Stomach (tissue), 9 donors: ENCODE results near the gene NR2F1. TPM values are rescaled to one million over a fixed set of nuclear protein-coding genes. Genes with fewer than 3 reads are reported as not detected.

Source experiments
- DNase-seq, 2 donors: peaks; one replicate each; pipeline versions ENCODE4 v3.0.0 to v3.0.0-alpha.2; 2013 to 2019
- H3K27ac ChIP-seq, 5 donors: fragments of 200-600 bp in 4 of 5; sonication (generic) in 4 of 5; one replicate each; pipeline ENCODE4 v1.5.1; 2013 to 2019; ENCODE audit warnings: mild to moderate bottlenecking in 1 of 5, moderate library complexity in 1 of 5
- H3K27me3 ChIP-seq, 3 donors: fragments of 200-600 bp; sonication (generic); one replicate each; pipeline ENCODE4 v1.5.1; 2017 to 2019; ENCODE audit warnings: mixed run types in 1 of 3
- H3K36me3 ChIP-seq, 4 donors: fragments of 200-600 bp; sonication (generic); 1 replicate in 3 of 4; 2 replicates in 1 of 4; pipeline ENCODE4 v1.5.1; 2016 to 2019
- H3K4me1 ChIP-seq, 4 donors: fragments of 200-600 bp; sonication (generic); one replicate each; pipeline ENCODE4 v1.5.1; 2016 to 2019
- H3K4me3 ChIP-seq, 4 donors: fragments of 200-600 bp; sonication (generic) in 3 of 4; one replicate each; pipeline ENCODE4 v1.5.1; 2016 to 2019; ENCODE audit warnings: mild to moderate bottlenecking in 1 of 4
- H3K9me3 ChIP-seq, 4 donors: fragments of 200-600 bp; sonication (generic); one replicate each; pipeline ENCODE4 v1.5.1; 2016 to 2019
- EP300 ChIP-seq: sonication (generic); formaldehyde crosslinking; IDR thresholded peaks from one replicate; pipeline ENCODE4 v1.6.1; 2017; ENCODE audit warnings: antibody characterized with exemption
- POLR2A ChIP-seq, 4 donors: fragments of 450-650 bp; IDR thresholded peaks; one replicate each; pipeline ENCODE4 v1.6.1; 2016; ENCODE audit warnings: antibody characterized with exemption in 4 of 4, control low read depth in 2 of 4, mild to moderate bottlenecking in 1 of 4, moderate library complexity in 1 of 4
- POLR2AphosphoS5 ChIP-seq, 3 donors: sonication (generic); formaldehyde crosslinking; IDR thresholded peaks; one replicate each; pipeline ENCODE4 v1.6.1; 2016; ENCODE audit warnings: antibody characterized with exemption in 3 of 3
- WGBS, 5 donors: extraction: QIAGEN DNeasy Blood & Tissue Kit in 3 of 5; methylation state at CpG; one replicate each; pipeline versions ENCODE4 v1.1.5 to v1.1.7; 2013 to 2018; 5-methylcytosine and 5-hydroxymethylcytosine counted together
- intact Hi-C: fragments of 100-400 bp; cut with DNase I; formaldehyde crosslinking; loops from one replicate; pipeline ENCODE4 v1.15.1; 2023; ENCODE audit warnings: low total_unique reads
- polyA plus RNA-seq, 3 donors: library from polyadenylated mRNA; stranded (reverse); fragments of 200-250 nt; gene quantifications; one replicate each; pipeline ENCODE4 v1.2.3, GENCODE V29; 2013
- total RNA-seq, 5 donors: library from RNA; depleted of rRNA; stranded (reverse); fragments of >200 nt; gene quantifications; one replicate each; pipeline versions ENCODE4 v1.1.0 to v1.2.3, GENCODE V29; 2014 to 2016
- TF ChIP-seq, protein P1 (sequence below), 7 experiments: fragments of 450-650 bp in 4 of 7; fragments of 200-600 bp in 3 of 7; sonication (generic) in 3 of 7; IDR thresholded peaks; one replicate each; pipeline ENCODE4 v1.5.1; 2016 to 2019; ENCODE audit warnings: antibody characterized with exemption in 7 of 7, control low read depth in 2 of 7, mild to moderate bottlenecking in 1 of 7
- donor health status: healthy with polysubstance abuse.
- donor health status: Bipolar disorder and iron deficiency.
- donor health status: healthy.

The NR2F1 gene
- total and polyA plus RNA-seq, 8 donors = 0.87 to 115 (median 22.4) TPM

DNA sequence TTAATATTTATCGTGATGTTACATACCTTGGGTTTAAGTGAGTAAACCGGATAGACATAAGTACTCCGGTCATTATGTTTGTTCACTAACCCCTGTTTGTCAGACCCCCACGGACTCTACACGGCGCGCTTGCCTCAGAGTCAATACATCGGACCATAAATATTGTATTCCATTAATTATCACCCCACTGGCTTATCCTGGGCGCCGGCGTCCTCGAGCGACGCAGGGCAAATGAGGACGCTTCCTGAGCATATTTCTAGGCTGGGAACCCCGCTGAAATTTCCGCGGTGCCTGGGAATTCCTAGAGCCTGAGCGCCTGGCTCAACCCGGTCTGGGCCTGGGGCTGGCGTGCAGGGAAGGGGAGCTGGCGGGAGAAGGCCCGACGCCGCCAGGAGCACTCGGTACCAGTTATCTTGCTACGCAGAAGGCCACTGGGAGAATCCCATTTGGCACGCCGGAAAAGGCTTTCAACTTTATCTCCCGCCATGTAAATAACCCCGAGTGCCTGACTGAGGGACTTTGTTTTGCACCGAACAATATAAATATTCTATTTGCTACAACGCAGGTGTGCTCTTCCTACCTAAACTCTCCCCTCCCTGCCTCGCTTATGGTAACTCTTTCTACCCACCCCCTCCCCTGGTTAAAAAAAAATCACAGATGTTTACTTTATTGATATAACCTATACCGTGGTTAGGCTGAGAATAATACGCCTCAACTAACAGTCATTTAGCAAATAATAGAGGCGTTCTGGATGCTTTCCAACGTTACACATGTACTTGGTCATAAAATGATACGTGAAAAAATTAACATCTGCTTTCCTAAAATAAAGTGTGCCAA lies 19.4 kb downstream of the NR2F1 start:
- no peak for TF ChIP-seq POLR2AphosphoS5 (IDR thresholded peaks at IDR 0.05)
- TF ChIP-seq POLR2A (IDR thresholded peaks at IDR 0.05) = no peak
- TF ChIP-seq, protein P1, sequence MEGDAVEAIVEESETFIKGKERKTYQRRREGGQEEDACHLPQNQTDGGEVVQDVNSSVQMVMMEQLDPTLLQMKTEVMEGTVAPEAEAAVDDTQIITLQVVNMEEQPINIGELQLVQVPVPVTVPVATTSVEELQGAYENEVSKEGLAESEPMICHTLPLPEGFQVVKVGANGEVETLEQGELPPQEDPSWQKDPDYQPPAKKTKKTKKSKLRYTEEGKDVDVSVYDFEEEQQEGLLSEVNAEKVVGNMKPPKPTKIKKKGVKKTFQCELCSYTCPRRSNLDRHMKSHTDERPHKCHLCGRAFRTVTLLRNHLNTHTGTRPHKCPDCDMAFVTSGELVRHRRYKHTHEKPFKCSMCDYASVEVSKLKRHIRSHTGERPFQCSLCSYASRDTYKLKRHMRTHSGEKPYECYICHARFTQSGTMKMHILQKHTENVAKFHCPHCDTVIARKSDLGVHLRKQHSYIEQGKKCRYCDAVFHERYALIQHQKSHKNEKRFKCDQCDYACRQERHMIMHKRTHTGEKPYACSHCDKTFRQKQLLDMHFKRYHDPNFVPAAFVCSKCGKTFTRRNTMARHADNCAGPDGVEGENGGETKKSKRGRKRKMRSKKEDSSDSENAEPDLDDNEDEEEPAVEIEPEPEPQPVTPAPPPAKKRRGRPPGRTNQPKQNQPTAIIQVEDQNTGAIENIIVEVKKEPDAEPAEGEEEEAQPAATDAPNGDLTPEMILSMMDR (IDR thresholded peaks at IDR 0.05) = no peak
- peak overlapping the region in 2 of 5 donors; percentile 13 to 74 for H3K27ac ChIP-seq
- intact Hi-C loops = no loop called here
- peaks cover 0 to 46% (median 26%) of the 10 kb centered on the region in 4 donors for H3K4me1 ChIP-seq
- H3K36me3 ChIP-seq = no peaks in the 10 kb centered on the region
- 17 to 40% (median 22%) methylated on average over 26 to 39 of the region's 39 CpGs for WGBS, 5 donors
- H3K9me3 ChIP-seq = no peaks in the 10 kb centered on the region
- peak overlapping the region in 2 of 4 donors; percentile 7 to 21 for H3K4me3 ChIP-seq
- H3K27me3 ChIP-seq = peaks cover 5 to 100% (median 86%) of the 10 kb centered on the region in 3 donors
- DNase-seq = no peak

DNA sequence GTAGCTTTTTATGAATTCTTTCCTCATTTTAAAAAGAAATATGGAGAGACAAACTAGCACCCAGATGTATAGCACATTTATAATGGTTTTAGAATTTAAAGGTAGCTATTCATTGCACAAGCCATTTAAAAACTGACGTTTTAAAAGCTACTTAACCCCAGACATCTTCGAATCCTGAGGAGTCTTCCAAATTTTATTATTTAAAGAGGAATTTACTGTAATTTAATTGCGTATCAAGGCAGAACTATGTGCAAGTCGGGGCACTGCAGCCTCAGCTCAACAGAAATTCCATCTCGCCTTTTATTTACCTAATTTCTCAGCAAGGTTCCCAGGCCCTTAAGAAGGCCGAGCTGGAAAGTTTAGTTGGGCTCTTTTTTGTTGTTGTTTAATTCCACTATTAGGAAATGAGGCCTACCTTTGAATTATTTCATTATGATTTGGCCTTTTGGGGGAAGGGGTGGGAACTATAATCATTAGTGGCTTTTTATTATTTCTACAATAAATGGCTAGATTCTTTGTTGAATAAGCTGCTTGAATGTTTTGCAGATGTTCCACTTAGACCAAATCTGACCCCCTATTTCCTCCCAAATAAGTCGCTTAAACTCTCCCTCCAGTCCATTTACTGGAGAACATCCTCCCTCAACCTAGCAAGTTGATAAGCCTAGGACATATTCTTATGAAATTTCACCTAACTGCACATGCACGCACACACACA lies 20.2 kb downstream of the NR2F1 start:
- no peak for DNase-seq
- no peaks in the 10 kb centered on the region for H3K9me3 ChIP-seq
- intact Hi-C loops = no loop called here
- TF ChIP-seq, protein P1 (IDR thresholded peaks at IDR 0.05) = no peak
- TF ChIP-seq EP300 = no peak
- H3K4me1 ChIP-seq = peaks cover 0 to 48% (median 28%) of the 10 kb centered on the region in 4 donors
- no peak overlapping the region for H3K4me3 ChIP-seq
- no peaks in the 10 kb centered on the region for H3K36me3 ChIP-seq
- H3K27me3 ChIP-seq = peaks cover 5 to 100% (median 84%) of the 10 kb centered on the region in 3 donors
- WGBS, 5 donors = 55 to 66% (median 61%) methylated on average over 8 of the region's 8 CpGs
- peak overlapping the region in 3 of 5 donors; percentile 49 to 74 (median 68) for H3K27ac ChIP-seq

DNA sequence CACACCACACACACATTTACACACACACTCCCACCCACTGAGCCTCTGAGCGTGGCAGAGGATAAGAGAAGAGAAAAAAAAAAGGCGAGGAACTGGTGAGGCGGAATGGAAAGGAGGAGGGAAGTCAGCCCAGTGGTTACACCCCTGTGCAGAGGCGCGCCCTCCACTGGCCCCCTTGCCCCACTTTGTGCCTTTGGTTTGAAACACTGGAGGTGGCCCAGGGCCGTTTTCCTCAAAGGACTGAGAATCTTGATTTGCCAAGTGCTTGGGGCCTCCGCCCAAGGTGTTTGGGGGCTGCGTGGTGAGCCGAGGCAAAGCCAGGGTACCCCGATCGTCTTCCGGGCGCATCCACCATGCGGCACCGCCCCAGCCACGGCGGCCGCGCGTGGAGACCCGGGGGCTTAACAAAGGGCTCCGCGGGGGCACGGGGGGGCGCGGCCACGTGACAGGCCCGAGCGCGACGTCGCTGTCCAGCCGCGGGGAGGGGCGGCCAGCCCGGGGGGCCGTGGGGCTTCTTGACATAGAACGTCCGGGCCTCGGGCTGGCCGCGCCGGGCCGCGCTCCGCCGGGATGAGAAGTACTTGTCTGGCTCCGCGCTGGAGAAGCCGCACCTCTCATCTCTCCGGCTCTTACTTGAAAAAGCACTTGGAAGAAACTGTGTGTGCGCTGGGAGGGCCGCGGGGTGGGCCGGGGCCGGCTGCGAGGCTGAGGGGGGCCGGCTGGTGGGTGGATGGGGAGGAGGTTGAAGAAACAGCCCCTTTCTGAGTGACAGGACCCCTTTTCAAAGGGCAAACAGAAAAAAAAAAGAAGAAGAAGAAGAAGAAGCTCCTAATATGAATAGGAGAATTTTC lies 21.0 kb downstream of the NR2F1 start:
- no peaks in the 10 kb centered on the region for H3K36me3 ChIP-seq
- peak in 1 of 2 donors; percentile 67 for DNase-seq
- 8 to 20% (median 14%) methylated on average over 39 to 58 of the region's 58 CpGs for WGBS, 5 donors
- H3K4me3 ChIP-seq = peak overlapping the region; percentile 25 to 41 (median 34)
- intact Hi-C loops = no loop called here
- H3K27me3 ChIP-seq = peaks cover 5 to 100% (median 80%) of the 10 kb centered on the region in 3 donors
- peaks cover 0 to 42% (median 22%) of the 10 kb centered on the region in 4 donors for H3K4me1 ChIP-seq
- H3K9me3 ChIP-seq = no peaks in the 10 kb centered on the region
- H3K27ac ChIP-seq = peak overlapping the region in 4 of 5 donors; percentile 28 to 74 (median 58)
- no peak for TF ChIP-seq POLR2A (IDR thresholded peaks at IDR 0.05)
- TF ChIP-seq POLR2AphosphoS5 (IDR thresholded peaks at IDR 0.05) = no peak
- TF ChIP-seq, protein P1 (IDR thresholded peaks at IDR 0.05) = no peak
- no peak for TF ChIP-seq EP300
